ENCODE data around the gene PTOV1.
A peak's percentile ranks its signal among the peaks of the same experiment; 100 is the strongest.

The PTOV1 gene

GRCh38 chr19:49858088-49858985 is 7.4 kb downstream of the PTOV1 start:
- H3K4me3 ChIP-seq (ENCODE audit: low read depth, low read length) = no peak overlapping the region

DNA sequence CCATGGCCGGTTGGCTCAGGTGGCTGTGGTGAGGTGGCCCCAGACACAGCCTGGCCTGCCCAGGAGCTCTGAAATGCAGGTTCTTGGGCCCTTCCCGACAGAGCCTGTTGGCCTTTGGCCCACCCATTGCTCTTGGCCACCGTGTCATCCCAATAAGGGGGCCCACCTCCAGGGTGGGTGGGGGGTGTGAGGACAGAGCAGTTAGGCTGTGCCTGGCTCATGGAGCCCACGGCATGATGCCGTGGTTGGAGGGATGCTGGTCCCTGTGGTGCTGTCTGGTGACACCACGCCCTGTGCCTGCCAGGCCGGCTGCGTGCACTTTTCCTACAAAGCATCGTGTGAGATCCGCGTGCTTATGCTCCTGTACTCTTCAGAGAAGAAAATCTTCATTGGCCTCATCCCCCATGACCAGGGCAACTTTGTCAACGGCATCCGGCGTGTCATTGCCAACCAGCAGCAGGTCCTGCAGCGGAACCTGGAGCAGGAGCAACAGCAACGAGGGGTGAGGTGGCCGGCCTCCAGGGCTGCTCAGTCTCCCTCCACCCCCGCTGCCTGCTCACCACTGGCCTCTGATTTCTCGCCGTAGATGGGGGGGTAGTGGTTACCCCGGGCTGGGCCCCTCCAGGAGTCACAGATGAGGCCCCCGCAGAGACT is 8.8 kb downstream of the PTOV1 start:
- no peak overlapping the region for H3K4me3 ChIP-seq (ENCODE audit: low read depth, low read length)

DNA sequence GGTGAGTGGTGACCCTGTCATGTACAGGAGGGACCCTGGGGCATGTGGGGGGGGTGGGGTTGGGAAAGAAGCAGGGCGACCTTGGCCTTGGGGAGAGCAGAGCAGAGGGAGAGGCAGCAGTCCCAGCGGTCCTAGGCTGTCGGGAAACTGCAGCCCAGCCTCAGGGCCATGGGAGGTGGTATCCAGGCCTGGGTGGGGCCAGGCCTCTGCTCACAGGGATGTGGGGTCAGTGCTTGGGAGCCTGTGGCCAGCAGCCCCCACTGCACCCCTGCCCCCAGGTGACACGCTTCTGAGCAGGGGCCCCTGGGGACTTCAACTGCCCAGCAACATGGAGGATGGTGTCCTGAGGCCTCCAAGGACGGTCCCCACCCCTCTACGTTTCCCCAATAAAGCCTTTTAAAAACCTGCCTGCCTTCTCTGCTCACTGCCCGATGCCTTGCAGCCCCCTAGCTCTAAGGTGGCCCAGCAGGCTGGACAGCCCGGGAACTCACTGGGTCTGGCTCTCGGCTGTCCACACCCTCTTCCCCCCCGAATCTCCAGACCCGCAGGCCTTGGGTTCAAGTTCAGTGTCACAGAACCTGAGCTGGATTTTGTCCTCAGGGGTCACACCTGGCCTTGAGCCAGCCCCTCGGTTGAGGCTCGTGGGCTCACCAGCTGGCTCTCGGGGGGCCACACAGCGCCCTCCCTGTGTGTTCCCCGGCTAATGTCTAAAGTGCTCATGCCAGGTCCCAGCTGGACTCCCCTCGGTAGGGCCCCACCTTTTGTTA is 9.6 kb downstream of the PTOV1 start:
- H3K4me3 ChIP-seq (ENCODE audit: low read depth, low read length) = no peak overlapping the region

DNA sequence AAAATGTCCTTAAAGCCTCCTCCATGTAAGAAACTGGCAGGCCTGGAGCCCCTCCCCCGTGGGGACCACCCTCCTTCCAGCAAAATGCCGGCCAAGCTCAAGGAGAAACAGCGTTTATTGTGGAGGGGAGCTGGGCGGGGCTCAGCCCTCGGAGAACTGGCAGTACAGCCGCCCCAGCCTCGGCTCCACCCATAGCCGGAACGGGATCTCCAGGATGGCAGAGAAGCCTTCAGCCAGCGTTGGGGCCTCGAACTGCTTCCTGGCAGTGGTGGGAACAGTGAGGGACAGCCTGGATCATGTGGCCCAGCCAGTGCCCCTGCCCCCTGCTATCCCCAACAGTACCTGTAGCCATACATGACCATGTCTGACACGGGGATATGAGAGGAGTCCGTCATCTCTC is 10.1 kb downstream of the PTOV1 start:
- no peak overlapping the region for H3K4me3 ChIP-seq (ENCODE audit: low read depth, low read length)

DNA sequence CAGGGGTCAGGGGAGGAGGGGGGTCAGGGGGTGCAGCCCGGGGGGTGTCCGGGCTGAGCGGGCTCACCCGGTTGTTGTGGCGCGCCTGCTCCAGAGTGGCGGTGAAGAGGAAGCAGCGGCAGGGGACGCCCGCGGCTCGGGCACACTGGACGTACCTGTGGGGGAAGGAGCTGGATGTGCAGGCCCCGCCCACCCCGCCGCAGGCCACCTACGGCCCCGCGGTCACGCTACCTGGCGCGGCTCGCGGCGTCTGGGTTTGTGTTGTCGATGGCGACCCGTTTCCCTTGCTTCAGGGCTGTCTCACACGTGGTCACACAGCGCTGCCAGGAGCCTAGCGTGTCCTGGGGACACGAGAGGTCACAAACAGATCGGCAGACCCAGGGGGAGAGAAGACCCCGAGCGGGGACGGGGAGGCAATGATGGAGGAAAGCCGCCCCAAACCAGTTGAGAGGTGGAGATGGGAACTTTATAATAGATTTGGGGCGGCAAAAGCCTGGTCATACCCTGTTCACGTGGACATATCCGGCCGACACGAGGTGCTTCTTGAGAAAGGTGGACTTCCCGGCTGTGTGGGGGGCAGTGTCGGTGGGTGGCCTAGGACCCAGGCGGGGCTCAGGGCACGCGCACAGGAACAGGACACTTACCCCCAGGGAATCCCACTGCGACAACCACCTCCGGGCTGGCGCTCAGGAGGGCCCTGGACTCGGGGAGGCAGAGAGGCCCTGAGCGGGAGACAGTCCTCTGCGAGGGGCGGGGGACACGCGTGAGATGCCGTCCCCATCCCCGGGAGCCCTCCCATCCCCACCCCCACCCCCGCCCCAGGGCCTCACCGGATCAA is 10.8 kb downstream of the PTOV1 start:
- no peak overlapping the region for H3K4me3 ChIP-seq (ENCODE audit: low read depth, low read length)

DNA sequence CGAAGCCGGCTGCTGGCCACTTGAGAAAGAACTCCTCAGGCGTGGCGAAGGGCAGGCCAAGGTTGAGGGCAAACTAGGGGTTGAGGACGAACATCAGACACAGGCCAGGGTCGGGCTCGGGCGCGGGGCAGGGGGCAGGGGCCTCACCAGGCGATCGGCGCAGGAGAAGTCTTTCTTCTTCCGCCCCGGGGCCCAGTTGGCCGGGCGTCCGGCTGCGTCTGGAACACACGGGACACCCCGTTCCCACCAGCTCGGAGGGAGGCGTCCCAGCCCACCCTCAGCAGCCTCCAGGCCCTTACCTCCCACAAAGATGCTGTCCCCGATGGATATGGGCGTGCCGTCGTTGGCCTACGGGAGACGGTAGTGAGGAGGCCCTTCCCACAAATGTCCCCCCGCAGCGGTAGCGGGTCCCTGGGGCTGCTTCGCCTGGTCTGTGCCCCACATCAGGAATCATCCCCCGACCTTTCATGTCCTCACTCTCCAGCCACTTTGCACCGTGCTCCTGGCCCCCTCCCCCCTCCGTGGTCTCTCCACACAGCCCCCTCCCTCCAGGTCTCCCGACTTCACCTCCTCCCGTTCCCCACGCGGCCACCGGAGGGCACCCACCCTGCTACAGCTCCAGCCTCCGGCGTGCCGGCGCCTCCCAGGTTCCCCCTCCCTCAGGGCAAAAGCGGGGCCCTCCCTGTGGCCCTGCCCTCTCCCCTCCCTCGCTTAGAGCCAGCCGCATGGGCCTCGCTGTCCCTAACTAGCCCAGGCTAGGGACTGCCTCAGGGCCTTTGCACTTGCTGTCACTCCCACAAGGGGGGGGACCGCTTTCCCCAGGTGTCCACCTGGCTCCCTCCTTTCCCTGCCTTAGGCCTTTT is 11.7 kb downstream of the PTOV1 start:
- no peak overlapping the region for H3K4me3 ChIP-seq (ENCODE audit: low read depth, low read length)

GRCh38 chr19:49863254-49863934 is 12.4 kb downstream of the PTOV1 start:
- no peak overlapping the region for H3K4me3 ChIP-seq (ENCODE audit: low read depth, low read length)

GRCh38 chr19:49863935-49864320 is 13.0 kb downstream of the PTOV1 start:
- no peak overlapping the region for H3K4me3 ChIP-seq (ENCODE audit: low read depth, low read length)

GRCh38 chr19:49864890-49865289 is 13.9 kb downstream of the PTOV1 start:
- H3K4me3 ChIP-seq (ENCODE audit: low read depth, low read length) = no peak overlapping the region

- peak within 1 kb of the TSS; percentile 94 for H3K4me3 ChIP-seq (ENCODE audit: low read depth, low read length)
Measured at GRCh38 chr19:49866933-49867782, 16.2 kb downstream of the PTOV1 start, which contains the start of gene PNKP. PNKP (minus strand) TSS chr19:49867576; CDS start chr19:49867204, 372 bp downstream.

GRCh38 chr19:49869009-49869483 is 18.1 kb downstream of the PTOV1 start:
- H3K4me3 ChIP-seq (ENCODE audit: low read depth, low read length) = no peak overlapping the region

- peak overlapping the region; percentile 54 for H3K4me3 ChIP-seq (ENCODE audit: low read depth, low read length)
Measured at GRCh38 chr19:49869484-49870308, 18.7 kb downstream of the PTOV1 start.

DNA sequence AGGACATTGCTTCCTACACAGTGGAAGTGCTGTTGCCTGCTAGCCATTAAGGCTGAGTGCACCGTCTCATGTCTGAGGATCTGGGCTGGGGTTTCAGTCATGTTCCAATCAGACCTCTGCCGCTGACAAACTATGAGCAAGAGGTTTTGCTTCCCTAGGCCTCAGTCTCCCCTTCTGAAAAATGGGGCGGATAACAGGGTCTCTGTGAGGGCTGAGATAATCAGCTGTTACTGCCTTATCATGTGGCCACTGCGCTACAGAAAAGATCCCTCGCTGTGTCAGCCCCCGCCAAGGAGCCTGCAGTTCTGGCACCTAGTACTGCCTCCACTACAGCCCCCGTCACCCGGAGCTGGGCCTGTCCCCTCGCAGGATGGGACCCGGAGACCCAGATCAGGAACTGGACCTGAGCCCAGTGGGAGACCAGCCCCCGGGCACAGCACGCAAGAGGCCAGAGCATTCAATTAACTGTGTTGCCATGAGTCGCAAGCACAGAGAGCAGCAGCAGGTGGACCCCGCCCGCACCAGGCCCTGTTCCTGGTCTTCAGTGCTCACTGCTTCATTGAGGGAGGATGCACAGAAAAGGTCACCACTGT is 19.4 kb downstream of the PTOV1 start:
- H3K4me3 ChIP-seq (ENCODE audit: low read depth, low read length) = peak overlapping the region; percentile 54

GRCh38 chr19:49871349-49871985 is 20.5 kb downstream of the PTOV1 start:
- no peak overlapping the region for H3K4me3 ChIP-seq (ENCODE audit: low read depth, low read length)

DNA sequence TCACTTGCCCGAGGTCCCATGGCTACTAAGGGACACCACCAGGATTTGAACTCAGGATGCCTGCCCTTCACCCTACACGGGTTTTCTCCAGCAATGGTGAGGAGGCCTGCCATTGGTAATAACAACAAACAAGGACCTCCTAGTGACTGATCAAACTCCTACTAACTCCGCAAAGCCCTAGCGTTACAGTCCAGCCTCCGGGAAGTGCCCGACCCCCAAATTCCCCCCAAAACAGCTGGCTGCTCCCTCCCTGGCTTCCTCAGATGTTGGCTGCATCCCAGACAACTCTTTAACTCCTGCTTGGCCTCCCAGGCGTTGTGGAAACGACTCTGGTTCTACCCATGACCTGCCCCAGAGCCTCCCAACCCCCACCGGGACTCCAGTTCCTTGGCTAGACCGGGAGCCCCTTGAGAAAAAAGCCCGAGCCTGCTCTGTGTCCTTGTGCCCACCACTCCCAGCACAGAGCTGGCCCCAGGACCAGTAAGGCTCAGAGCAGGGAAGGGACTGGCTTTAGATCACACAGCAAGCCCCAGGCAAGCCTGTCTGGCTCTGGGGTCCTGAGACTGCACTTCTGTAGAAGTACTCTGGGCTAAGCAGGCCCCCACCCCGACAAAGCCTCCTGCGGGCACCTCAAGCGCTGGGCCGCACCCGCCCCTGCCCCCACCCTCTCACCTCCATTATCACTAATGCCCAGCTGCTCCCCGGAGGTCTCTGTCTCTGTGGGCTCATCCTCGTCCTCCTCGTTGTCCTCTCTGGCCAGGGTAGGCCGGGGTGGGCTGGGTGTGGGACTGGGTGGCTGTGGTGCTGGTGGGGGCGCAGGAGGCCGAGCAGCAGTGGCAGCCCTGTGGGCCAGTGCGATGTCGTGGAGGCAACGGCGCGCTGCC is 21.5 kb downstream of the PTOV1 start:
- H3K4me3 ChIP-seq (ENCODE audit: low read depth, low read length) = no peak overlapping the region
